Stimulated activated memory B cell treated with anti-CD40 and anti-IgM and Interleukin-4, amounts not matched to agents 10 μg/mL and 1 μg/mL and 100 μg/mL, for 72 hours (primary cell): ENCODE data around the gene PRDX2.
A peak's percentile ranks its signal among the peaks of the same experiment; 100 is the strongest.

Source experiments
- ATAC-seq: fragments of 150-1000 bp; cut with Tn5 transposase; 2 replicates; pipeline ENCODE4 v1.10.0; 2021
- H3K27ac Mint-ChIP-seq: one replicate; pipeline ENCODE4 v1.8.0; 2022; ENCODE audit warnings: mild to moderate bottlenecking, mixed read lengths
- H3K27me3 Mint-ChIP-seq: one replicate; pipeline ENCODE4 v1.8.0; 2022; ENCODE audit warnings: mixed read lengths
- H3K36me3 Mint-ChIP-seq: one replicate; pipeline ENCODE4 v1.8.0; 2022; ENCODE audit warnings: mixed read lengths
- H3K4me1 Mint-ChIP-seq: one replicate; pipeline ENCODE4 v1.8.0; 2022; ENCODE audit warnings: mixed read lengths
- H3K4me3 Mint-ChIP-seq: one replicate; pipeline ENCODE4 v1.8.0; 2022; ENCODE audit warnings: mild to moderate bottlenecking, moderate library complexity, mixed read lengths
- H3K9me3 Mint-ChIP-seq: one replicate; pipeline ENCODE4 v1.8.0; 2022; ENCODE audit warnings: mixed read lengths

Gene PRDX2

DNA sequence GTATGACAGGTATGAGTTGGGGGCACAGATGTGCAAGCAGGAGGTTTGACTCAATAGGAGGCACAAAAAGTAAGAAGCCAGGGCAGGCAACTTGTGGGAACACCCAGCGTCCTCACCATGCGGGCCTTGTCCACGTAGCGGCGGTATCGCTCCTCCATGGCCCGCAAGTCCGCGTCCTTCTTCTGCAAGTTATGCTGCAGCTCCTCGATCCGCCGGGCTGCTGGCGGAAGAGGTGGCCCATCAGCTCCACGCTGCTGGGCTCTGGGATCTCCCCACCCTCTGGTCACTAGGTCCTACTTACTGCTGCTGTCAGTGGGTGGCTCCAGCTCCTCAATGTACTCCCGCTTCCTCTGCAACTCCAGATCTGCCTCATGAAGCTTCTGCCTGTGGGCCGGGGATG, 36.9 kb downstream of the PRDX2 start:
- Mint-ChIP-seq H3K27me3 (no peaks in the 10 kb centered on the region), H3K4me1 (peaks cover 13% of the 10 kb centered on the region), H3K36me3 (peaks cover 13% of the 10 kb centered on the region), H3K4me3 (no peak overlapping the region), H3K27ac (no peak overlapping the region), H3K9me3 (no peaks in the 10 kb centered on the region)
- no peak for ATAC-seq

DNA sequence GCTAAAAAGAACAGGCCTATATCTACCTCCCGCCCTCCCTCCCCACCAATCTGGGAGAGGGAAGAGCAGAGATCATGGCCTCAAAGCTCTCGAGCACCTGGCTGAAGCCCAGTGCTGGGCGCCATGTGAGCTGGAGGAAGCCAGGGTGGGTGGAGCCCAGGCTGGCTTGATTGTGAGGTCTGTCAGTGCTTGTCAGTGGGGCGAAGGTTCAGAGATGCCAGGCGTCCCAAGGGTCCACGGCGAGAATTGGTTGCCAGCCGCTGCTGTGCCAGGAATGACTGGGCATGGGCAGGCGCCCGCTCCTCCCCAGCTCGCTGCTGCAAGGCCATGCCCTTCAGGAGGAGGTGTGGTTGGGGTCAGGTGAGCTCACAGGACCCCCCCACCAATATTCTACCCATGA, 38.5 kb downstream of the PRDX2 start:
- H3K4me1 Mint-ChIP-seq: peaks cover 7% of the 10 kb centered on the region
- no peak overlapping the region for H3K27ac Mint-ChIP-seq
- H3K9me3 Mint-ChIP-seq: no peaks in the 10 kb centered on the region
- no peak for ATAC-seq
- H3K4me3 Mint-ChIP-seq: no peak overlapping the region
- peaks cover 13% of the 10 kb centered on the region for H3K36me3 Mint-ChIP-seq
- H3K27me3 Mint-ChIP-seq: peaks cover 11% of the 10 kb centered on the region

DNA sequence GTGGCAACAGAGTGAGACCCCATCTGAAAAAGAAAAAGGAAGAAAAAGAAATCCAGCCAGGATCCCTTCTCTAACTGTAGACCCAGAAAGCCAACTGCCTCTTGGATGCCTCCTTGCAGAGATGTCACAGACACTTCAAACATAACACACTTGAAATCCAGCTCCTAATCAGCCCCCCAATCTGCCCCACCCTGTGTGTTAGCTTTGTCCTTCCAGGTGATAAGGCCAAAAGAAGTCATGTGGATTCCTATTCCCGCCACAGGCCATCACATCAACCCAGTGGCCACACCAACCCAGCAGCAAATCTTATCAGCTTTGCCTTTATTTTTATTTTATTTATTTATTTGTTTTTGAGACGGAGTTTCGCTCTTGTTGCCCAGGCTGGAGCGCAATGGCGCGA, 41.9 kb downstream of the PRDX2 start:
- peaks cover 43% of the 10 kb centered on the region for H3K27me3 Mint-ChIP-seq
- no peak for ATAC-seq
- no peak overlapping the region for H3K4me3 Mint-ChIP-seq
- peaks cover 6% of the 10 kb centered on the region for H3K36me3 Mint-ChIP-seq
- no peak overlapping the region for H3K27ac Mint-ChIP-seq
- H3K4me1 Mint-ChIP-seq: no peaks in the 10 kb centered on the region
- H3K9me3 Mint-ChIP-seq: no peaks in the 10 kb centered on the region

DNA sequence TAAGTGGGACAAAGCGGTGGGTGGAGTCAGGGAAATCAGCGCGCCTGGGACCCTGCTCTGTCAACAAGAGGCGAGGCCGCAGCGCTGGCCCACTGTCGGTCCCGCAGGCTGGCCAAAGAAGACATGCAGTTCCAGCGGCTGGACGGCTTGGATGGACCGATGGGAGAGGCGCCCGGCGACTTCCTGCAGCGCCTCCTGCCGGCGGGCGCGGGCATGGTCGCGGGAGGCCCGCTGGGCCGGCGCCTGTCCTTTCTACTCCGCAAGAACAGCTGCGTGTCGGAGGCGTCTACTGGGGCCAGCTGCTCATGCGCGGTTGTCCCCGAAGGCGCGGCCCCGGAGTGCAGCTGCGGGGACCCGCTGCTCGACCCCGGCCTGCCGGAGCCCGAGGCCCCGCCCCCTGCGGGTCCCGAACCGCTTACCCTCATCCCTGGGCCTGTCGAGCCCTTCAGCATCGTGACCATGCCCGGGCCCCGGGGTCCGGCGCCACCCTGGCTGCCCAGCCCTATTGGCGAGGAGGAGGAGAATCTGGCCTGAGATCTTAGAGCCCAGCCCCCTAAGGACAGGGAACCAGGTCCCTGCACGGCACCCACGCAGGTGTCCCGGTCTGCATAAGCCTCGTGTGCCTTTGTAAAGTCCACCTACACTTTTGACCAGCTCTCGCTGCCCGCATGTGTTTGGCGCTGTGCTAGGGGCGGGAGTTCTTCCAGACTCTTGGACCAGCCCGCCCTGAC, 43.9 kb downstream of the PRDX2 start:
- H3K27ac Mint-ChIP-seq: no peak overlapping the region
- H3K4me1 Mint-ChIP-seq: no peaks in the 10 kb centered on the region
- peaks cover 63% of the 10 kb centered on the region for H3K27me3 Mint-ChIP-seq
- peak; percentile 75 for ATAC-seq
- H3K4me3 Mint-ChIP-seq: peak overlapping the region; percentile 15
- H3K36me3 Mint-ChIP-seq: no peaks in the 10 kb centered on the region
- no peaks in the 10 kb centered on the region for H3K9me3 Mint-ChIP-seq

DNA sequence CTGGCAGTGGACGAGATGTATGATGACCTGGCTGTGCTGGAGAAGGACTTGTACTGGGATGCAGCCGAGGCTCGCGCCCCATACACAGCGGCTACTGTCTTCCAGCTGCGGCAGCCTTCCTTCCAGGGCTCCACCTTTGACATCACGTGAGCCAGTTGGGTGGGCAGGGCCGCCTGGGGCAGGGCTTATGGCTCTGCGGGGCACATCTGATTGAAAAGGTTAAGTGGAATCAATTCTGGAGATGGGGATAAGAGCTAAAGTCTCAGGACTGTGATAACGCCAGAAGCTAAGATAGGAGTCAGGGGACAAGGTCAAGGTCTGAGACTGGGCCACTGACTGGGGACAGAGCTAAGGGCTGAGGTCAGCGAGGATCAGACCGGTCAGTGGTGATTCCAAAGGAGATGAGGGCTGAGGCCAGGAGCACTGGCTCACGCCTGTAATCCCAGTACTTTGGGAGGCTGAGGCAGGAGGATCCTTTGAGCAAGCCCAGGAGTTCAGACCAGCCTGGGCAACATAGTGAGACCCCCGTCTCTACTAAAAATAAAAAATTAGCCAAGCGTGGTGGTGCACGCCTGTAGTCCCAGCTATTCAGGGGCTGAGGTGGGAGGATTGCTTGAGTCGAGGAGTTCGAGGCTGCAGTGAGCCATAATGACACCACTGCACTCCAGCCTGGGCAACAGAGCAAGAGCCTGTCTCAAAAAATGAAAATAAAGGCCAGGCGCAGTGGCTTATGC, 45.3 kb downstream of the PRDX2 start:
- no peak overlapping the region for H3K4me3 Mint-ChIP-seq
- ATAC-seq: no peak
- no peaks in the 10 kb centered on the region for H3K36me3 Mint-ChIP-seq
- no peaks in the 10 kb centered on the region for H3K9me3 Mint-ChIP-seq
- no peak overlapping the region for H3K27ac Mint-ChIP-seq
- no peaks in the 10 kb centered on the region for H3K4me1 Mint-ChIP-seq
- peaks cover 76% of the 10 kb centered on the region for H3K27me3 Mint-ChIP-seq

DNA sequence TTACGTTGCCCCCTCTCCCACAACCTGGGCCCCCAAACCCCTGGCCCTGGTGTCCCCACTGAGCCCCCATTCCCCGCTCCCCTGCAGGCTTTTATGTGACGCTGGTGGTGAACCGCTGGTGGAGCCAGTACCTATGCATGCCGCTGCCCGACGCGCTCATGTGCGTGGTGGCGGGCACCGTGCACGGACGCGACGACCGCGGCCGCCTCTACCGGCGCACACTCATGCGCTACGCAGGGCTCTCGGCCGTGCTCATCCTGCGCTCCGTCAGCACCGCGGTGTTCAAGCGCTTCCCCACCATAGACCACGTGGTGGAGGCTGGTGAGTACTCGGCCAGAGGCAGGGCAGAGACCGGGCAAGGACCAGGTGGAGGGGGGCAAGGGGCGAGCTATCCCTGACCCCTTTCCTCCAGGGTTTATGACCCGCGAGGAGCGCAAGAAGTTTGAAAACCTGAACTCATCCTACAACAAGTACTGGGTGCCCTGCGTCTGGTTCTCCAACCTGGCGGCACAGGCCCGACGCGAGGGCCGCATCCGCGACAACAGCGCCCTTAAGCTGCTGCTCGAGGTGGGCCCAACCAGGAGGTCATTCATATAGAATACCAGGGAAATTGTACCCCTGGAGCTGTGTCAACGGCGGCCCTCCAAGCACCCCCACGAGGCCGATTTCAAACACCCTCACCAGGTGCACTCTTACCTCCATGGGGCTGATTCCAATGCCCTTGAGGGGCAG, 47.0 kb downstream of the PRDX2 start:
- no peaks in the 10 kb centered on the region for H3K36me3 Mint-ChIP-seq
- H3K9me3 Mint-ChIP-seq: no peaks in the 10 kb centered on the region
- ATAC-seq: no peak
- H3K27ac Mint-ChIP-seq: no peak overlapping the region
- H3K27me3 Mint-ChIP-seq: peaks cover 91% of the 10 kb centered on the region
- H3K4me1 Mint-ChIP-seq: peaks cover 5% of the 10 kb centered on the region
- H3K4me3 Mint-ChIP-seq: no peak overlapping the region

DNA sequence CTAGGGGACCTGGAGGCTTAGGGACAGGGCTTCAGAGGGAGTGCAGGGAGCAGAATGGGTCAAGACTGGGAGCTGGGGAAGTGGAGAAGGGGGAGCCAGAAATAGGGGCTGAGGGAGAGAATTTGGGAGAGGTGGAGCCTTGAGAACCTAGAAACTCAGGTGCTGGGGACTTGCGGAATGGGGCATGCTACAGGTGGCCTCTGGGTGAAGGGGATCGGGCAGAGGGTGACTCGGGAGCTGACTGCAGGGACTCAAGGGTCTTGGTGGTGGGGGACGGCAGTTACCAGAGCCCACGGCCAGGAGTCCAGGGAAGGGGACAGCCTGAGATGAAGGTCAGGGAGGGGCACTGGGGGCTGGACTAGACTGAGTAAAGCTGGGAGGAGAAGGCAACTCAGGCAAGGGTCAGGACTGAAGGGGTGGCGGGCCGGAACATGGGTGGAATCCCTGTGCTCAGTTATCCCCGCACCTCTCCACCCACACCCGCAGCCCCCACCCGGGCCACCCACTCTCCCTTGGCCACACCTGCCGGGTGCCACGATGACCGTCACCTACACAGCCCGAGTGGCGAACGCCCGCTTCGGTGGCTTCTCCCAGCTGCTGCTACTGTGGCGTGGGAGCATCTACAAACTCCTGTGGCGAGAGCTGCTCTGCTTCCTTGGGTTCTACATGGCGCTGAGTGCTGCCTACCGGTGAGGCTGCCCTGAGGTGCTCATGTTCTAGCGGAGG, 49.4 kb downstream of the PRDX2 start:
- peaks cover 14% of the 10 kb centered on the region for H3K36me3 Mint-ChIP-seq
- H3K27ac Mint-ChIP-seq: no peak overlapping the region
- H3K27me3 Mint-ChIP-seq: peaks cover 76% of the 10 kb centered on the region
- no peak for ATAC-seq
- no peak overlapping the region for H3K4me3 Mint-ChIP-seq
- peaks cover 12% of the 10 kb centered on the region for H3K4me1 Mint-ChIP-seq
- peaks cover 5% of the 10 kb centered on the region for H3K9me3 Mint-ChIP-seq

DNA sequence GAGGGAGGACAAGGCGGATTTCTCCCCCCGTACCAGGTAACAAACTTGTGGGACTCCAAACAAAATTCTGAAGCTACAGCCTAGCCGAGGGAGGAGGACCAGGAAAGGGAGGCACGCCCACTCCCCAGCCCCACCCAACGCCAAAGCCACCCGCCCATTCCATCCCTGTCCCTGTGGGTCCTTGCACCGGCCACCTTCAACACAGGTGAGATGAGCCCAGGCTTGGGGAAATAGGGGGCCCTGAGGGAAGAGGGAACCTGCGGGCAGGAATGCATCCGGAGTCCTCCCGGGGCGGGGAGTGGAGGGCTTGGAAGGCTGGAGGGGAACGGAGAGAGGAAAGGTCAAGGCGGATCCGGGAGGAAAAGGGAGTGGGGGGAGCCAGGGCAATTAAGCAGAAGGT, 50.0 kb downstream of the PRDX2 start, which contains the start of gene BEST2:
TSS of gene BEST2 (plus strand) at position 157 of the 400 bp plus-strand sequence. CDS start 802 bp downstream, outside the sequence.
- no peak within 1 kb of the TSS for H3K4me3 Mint-ChIP-seq

DNA sequence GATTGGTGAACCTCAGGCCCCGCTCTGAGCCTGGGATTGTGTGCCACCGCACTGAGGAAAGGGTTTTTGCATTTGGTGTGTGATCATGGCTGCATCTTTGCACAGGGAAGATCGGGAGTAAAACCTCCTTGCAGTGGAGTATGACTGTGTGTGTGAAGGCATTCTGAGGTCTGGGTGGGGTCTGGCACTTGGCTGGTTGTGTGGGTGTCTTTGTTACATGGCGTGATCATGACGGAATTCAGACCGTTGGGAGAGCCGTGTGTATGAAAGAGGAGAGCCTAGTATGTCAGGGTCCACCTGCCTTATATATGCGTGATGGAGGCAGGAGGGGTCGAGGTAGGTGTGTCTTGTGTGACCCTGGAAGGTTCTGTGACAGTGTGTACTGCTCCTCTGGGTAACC, 50.7 kb downstream of the PRDX2 start:
- peaks cover 27% of the 10 kb centered on the region for H3K36me3 Mint-ChIP-seq
- H3K27ac Mint-ChIP-seq: no peak overlapping the region
- H3K4me3 Mint-ChIP-seq: no peak overlapping the region
- no peak for ATAC-seq
- H3K9me3 Mint-ChIP-seq: peaks cover 5% of the 10 kb centered on the region
- H3K4me1 Mint-ChIP-seq: peaks cover 12% of the 10 kb centered on the region
- H3K27me3 Mint-ChIP-seq: peaks cover 62% of the 10 kb centered on the region

More for the DNA sequence above, 50.0 kb downstream of the PRDX2 start, which contains the start of gene BEST2:
- H3K27ac Mint-ChIP-seq: no peak within 1 kb of the TSS
- ATAC-seq: no peak
- H3K9me3 Mint-ChIP-seq: peaks cover 5% of the 10 kb centered on the region
- H3K4me1 Mint-ChIP-seq: peaks cover 12% of the 10 kb centered on the region
- H3K36me3 Mint-ChIP-seq: peaks cover 19% of the 10 kb centered on the region
- peaks cover 70% of the 10 kb centered on the region for H3K27me3 Mint-ChIP-seq

DNA sequence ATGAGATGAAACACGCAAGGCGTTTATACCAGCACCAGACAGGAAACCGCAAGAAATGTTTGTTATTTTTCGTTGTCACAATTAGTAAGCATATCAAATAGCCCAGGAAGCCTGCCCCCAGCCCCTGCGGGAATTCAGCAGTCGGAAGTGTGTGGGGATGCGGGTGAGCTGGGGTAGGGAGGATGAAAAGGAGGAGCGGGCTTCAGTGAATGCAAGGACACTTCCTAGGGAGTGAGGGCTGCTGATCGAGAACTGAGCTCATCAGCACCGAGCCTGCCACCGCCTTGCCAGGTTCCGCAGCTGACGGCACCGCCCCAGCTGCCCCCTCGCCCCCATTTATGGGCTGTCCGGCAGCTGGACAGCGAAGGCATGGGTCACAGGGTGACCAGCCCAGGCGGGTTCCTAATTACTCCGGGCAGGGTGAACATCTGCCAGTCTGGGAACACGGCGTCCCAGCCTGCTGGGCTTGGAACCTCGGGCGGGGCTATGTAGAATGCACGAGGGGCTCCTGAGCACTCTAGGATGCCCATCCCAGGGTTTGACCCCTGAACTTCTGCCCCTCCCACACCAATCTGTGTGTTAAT, 51.6 kb downstream of the PRDX2 start:
- H3K36me3 Mint-ChIP-seq: peaks cover 36% of the 10 kb centered on the region
- peak overlapping the region; percentile 26 for H3K27ac Mint-ChIP-seq
- H3K27me3 Mint-ChIP-seq: peaks cover 54% of the 10 kb centered on the region
- ATAC-seq: no peak
- H3K4me3 Mint-ChIP-seq: peak overlapping the region; percentile 28
- H3K9me3 Mint-ChIP-seq: peaks cover 5% of the 10 kb centered on the region
- H3K4me1 Mint-ChIP-seq: peaks cover 12% of the 10 kb centered on the region

DNA sequence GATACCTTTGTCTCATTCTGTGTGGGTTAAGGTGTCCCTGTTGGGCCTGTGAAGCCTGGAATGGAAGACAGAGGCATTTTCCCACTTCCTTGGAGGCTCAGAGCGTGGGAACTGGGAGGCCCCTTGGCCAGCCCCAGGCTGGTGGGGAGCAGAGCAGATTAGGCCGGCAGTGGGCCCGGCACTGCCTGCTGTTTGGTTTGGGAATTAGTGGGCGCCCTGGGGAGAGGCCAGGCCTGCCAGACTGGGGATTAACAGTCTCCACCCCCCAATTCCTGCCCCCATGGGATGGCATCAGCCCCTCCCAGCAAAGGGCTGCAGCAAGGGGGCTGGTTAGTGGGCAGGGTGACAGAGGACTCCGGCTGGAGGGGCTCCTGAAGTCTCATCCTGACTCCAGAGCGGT, 53.1 kb downstream of the PRDX2 start:
- Mint-ChIP-seq H3K27me3 (peaks cover 39% of the 10 kb centered on the region), H3K9me3 (peaks cover 5% of the 10 kb centered on the region), H3K4me1 (peaks cover 12% of the 10 kb centered on the region), H3K36me3 (peaks cover 44% of the 10 kb centered on the region), H3K27ac (no peak overlapping the region), H3K4me3 (no peak overlapping the region)
- no peak for ATAC-seq
